Spleen (tissue), 7 donors: ENCODE measurements around the gene PTBP2.

Experiments used
- POLR2A ChIP-seq, 3 donors: fragments of 450-650 bp; IDR thresholded peaks; one replicate each; pipeline ENCODE4 v1.5.1; 2017; ENCODE audit warnings: antibody characterized with exemption in 3 of 3, mild to moderate bottlenecking in 1 of 3
- POLR2AphosphoS5 ChIP-seq, 3 donors: sonication (generic); formaldehyde crosslinking; IDR thresholded peaks; one replicate each; pipeline ENCODE4 v1.5.1; 2017; ENCODE audit warnings: antibody characterized with exemption in 3 of 3
- TF ChIP-seq, protein P1 (sequence below), 11 experiments: fragments of 200-600 bp in 7 of 11; fragments of 450-650 bp in 4 of 11; sonication (generic) in 4 of 11; IDR thresholded peaks in 8 of 11; conservative IDR thresholded peaks in 3 of 11; 1 replicate in 7 of 11; 2 replicates in 4 of 11; pipeline versions ENCODE4 v1.4.0 to v1.8.0; 2016 to 2021; ENCODE audit warnings: antibody characterized with exemption in 11 of 11, inconsistent platforms in 4 of 11, mild to moderate bottlenecking in 1 of 11
- donor health status: DM: no; HTN: no; CAD: no; lungs with moderate emphysema.
- donor health status: DM: no; HTN: no; CAD: no.
- donor health status: DM: no; HTN: no; CAD: no.

DNA sequence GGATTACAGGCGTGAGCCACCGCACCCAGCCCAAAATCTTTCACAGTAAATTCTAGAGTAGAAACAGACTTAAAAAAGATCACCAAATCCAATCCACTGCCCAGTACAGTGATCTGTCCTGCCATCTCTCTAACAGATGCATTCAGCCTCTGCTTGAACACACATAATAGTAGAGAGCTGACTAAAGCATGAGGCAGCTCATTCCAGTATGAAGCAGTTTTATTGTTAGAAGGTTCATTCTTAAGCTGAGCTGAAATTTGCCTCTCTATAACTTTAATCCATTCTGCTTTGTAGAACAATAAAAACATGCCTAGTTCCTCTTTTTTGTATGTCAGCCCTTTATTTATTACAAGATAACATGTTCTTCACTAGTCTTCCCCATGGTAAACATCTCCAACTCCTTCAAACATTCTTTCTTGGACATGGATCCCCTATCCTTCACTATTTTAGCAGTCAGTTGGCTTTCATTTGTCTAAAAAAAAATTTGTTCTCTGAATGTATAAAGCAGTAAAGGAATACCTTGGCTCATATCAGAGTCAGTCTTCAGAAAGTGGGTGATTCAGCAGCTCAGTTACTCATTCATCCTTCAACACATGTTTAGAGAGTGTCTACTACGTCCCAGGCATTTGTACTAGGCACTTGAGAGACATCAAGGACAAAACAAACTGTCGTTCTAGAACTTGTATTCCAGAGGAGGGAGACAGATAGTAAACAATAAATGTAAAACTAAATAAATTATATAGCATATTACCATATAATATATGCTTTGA, 10.7 kb upstream of the PTBP2 start:
- TF ChIP-seq, protein P1, sequence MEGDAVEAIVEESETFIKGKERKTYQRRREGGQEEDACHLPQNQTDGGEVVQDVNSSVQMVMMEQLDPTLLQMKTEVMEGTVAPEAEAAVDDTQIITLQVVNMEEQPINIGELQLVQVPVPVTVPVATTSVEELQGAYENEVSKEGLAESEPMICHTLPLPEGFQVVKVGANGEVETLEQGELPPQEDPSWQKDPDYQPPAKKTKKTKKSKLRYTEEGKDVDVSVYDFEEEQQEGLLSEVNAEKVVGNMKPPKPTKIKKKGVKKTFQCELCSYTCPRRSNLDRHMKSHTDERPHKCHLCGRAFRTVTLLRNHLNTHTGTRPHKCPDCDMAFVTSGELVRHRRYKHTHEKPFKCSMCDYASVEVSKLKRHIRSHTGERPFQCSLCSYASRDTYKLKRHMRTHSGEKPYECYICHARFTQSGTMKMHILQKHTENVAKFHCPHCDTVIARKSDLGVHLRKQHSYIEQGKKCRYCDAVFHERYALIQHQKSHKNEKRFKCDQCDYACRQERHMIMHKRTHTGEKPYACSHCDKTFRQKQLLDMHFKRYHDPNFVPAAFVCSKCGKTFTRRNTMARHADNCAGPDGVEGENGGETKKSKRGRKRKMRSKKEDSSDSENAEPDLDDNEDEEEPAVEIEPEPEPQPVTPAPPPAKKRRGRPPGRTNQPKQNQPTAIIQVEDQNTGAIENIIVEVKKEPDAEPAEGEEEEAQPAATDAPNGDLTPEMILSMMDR (IDR thresholded peaks at IDR 0.05 in 8 of 11, conservative IDR thresholded peaks at IDR 0.05 in 3 of 11) = no peak
- no peak for TF ChIP-seq POLR2A (IDR thresholded peaks at IDR 0.05)
- TF ChIP-seq POLR2AphosphoS5 (IDR thresholded peaks at IDR 0.05) = no peak
